COR-L47 (cell line): ENCODE measurements around the gene RIPOR3.
"Not testable (repeated sequence)": the region's sequence is repeated elsewhere in the genome, so short reads cannot be mapped to it uniquely, and the experiment has no call there.

ENCODE experiments used
- DNase-seq: peaks from one replicate; lab custom pipeline; 2025; lab: John Stamatoyannopoulos, UW

RIPOR3 gene

DNA sequence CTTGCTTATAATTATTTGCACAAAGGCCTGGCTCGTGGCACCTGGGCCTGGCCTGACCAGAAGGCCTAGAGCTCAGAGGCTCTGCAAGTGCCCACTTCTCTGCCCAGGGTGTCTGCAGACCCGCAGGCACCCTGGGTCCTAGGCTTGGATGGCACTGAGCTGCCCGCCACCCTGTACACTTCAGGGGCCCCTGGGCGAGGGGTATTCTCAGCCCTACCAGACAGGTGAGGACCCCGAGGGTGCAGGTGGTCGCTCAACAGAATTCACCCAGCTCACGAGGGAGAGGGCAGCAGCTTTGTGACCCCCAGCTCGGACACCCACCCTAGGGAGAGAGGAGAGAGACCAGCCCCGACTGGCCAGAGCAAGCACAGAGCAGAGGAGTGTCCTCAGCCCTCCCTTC lies 83.9 kb downstream of the RIPOR3 start:
- no peak for DNase-seq

DNA sequence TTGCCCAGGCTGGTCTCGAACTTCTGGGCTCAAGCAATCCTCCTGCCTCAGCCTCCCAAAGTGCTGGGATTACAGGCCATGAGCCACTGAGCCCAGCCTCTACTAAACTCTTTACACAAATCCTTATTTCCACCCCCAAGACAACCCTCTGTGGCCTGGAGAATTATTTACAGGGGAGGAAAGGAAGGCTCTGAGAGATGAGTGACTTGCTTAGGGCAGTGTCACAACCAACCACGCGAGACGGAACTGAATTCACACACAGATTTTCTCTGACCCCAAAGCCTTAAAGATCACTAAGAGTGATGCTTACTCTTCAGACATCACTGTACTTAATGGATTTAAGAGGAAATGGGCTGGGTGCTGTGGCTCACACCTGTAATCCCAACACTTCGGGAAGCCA lies 86.2 kb downstream of the RIPOR3 start:
- DNase-seq, result no peak

DNA sequence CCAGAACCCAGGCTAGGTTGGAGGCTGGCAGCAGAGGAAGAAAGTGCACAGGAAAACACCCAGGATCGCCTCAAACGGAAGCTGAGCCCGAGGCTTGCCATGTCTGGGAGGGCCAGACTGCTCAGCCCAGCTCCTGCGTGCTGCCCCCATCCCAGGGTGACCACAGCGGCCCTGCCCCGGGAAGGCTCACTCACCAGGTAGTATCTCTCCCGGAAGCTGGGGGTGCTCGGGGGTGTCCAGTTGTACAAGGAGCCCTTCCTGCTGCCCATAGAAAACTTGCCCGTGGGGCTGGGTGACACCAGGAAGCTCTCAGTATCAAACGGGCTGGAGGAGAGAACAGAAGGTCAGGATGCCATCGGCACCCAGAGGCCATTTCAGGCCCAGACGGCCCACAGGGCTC lies 86.9 kb downstream of the RIPOR3 start:
- DNase-seq, result no peak

DNA sequence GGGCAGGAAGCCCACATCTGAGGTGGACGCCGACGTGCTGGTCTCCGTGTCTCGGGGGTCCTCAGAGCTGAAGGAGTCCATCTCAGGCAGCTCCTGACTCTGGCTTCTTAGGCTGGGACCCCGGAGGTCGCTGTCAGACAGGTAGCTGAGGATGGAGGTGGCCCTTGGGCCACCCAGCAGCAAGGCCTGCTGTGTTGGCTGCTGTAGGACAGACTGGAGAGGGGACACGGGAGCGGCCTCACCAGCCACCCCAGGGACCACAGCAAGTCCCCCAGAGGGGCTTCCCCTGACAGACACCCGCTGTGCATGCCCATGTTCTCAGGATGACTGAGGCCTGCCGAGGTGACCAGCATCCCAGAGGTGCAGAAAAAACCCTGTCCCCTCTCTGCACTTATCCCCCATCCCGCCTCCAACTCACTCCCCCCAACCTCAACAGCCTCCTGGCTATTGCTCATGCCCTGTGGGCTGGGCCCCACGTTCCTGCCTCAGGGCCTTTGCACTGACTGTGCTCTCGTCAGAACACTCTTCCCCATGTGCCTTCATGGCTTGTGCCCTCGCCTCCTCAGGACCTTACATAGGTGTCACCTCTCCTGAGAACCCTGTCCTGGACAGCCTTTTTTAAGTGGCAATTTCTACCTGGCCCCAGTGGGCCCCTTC lies 88.8 kb downstream of the RIPOR3 start:
- no peak for DNase-seq

DNA sequence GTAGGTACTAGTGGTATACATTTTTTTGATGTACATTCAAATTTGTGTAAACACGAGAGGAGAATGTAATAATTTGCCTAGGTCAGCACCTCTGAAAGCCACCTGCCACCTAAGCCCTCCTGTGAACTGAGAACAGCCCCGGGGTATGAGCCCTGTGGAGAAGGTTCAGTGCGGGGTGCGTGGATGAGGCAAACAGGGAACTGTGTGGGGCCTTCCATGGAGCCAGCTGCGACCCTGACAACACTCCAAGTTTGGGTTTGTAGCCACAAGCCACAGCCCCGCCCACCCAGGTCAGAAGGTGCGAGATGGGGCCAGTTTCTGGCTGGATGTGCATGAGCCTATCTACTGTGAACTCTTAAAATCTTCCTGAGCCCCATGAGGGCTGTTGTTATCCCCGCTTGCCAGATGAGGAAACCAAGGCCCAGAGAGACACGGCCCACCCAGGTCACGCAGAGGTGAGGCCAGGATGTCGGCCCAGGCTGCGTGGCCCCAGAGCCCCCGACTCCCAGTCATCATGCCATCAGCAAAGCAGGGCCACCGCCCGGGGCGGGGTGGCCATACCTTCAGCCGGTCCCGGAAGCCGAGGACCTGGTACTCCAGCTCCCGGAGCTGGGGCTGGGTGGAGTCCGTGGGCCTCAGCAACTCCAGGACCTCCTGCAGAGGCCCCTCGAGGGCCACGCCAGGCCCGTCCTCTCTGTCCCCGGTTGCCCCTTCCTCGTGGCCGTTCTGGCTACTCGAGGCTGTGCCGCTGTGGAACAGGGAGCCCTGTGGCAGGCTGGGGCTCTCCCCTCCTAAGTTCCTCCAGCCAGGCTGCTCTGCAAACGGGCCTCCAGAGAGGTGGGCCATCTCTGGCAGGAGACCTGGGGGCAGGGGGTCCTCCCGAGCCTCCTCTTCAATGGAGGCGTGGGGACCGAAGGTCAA lies 89.6 kb downstream of the RIPOR3 start:
- DNase-seq, result no peak

DNA sequence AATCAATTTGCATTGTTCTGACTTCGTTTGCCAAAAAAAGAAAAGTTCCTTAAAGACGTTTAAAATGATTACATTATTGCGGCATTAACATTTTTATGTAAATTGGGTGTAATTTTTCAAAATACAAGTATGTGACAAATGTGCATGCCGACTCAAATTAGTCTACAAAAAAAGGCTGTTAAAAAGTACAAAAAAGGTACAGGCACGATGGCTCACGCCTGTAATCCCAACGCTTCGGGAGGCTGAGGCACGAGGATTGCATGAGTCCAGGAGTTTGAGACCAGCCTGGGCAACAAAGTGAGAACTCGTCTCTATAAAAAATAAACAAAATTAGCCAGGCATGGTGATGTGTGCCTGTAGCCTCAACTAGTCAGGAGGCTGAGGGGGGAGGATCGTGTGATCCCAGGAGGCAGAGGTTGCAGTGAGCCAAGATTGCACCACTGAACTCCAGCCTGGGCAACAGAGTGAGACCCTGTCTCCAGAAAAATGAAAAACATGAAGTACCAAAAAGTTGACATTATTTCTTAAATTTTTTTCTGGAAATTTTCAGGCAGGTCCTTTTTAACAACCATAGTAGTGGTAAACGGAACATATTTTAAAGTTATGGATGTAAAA lies 91.0 kb downstream of the RIPOR3 start:
- no peak for DNase-seq

DNA sequence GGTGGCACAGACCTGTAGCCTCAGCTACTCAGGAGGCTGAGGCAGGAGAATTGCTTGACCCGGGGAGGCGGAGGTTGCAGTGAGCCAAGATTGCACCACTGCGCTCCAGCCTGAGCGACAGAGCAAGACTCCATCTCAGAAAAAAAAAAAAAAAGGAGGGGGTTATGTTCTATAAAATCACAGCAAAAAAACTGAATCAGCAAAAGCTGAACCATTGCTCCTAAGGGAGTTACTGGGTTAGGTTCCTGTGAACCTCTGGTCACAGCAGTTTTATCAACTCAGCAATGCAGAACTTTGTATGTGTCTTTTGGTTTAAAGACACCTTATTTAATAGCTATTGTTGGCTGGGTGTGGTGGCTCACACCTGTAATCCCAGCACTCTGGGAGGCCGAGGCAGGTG lies 92.6 kb downstream of the RIPOR3 start:
- not testable (repeated sequence) for DNase-seq

DNA sequence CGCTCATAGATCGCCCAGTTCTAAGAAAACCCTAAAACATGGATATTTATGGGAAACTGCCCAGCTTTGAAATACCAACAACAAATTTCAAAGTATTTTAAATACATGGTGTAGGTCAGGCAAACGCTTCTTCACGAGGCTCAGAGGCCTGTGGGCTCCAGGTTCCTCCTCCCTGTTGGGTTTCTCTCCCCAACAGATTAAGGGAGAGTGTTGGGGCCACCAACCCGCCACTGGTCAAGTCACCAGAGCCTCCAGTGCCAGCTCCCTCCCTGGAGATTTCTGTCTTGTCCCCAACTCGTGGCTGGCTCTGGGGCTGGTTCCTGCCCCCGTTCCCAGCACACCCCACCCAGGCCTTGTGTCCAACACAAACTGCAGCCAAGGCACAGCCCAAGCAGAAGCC lies 93.3 kb downstream of the RIPOR3 start:
- no peak for DNase-seq

DNA sequence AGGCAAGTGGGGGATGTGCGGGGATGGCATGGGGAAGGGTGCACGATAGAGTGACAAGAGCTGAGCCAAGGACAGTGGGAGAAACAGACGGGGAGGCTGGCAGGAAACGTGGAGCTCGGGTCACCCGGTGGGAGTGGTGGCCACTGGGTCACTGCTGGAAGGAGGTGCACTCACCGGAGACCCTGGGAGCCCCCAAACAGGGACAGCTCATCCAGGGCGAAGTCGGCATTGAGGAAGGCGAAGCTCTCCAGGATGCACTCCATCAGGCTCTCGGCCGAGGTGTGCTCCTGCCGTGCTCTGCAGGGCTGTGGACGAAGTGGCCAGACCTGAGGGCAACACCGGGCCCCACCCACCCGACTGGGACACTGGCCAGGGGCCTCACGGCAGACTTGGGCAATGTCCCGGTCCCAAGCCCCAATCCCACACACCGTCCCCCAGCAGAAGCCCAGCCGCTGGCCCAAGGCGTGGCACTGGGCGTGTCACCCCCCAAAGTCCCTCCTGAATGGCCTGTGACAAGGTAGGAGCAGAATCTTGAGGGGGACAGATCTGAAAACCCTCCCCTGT lies 93.9 kb downstream of the RIPOR3 start:
- no peak for DNase-seq

DNA sequence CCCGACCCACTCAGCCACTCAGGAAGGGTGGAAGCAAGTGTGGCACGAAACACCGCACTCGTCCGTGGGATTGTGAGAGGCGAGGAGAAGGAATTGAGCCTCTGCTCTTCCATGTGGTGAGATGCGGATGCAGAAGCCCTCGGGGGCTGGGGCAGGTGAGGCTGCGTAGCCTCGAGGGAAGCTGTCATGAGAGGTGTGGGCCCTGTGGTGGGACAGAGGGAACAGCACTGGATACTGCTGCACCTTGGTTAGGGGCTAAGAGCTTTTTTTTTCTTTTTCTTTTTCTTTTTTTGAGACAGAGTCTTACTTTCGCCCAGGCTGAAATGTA lies 94.7 kb downstream of the RIPOR3 start:
- no peak for DNase-seq

DNA sequence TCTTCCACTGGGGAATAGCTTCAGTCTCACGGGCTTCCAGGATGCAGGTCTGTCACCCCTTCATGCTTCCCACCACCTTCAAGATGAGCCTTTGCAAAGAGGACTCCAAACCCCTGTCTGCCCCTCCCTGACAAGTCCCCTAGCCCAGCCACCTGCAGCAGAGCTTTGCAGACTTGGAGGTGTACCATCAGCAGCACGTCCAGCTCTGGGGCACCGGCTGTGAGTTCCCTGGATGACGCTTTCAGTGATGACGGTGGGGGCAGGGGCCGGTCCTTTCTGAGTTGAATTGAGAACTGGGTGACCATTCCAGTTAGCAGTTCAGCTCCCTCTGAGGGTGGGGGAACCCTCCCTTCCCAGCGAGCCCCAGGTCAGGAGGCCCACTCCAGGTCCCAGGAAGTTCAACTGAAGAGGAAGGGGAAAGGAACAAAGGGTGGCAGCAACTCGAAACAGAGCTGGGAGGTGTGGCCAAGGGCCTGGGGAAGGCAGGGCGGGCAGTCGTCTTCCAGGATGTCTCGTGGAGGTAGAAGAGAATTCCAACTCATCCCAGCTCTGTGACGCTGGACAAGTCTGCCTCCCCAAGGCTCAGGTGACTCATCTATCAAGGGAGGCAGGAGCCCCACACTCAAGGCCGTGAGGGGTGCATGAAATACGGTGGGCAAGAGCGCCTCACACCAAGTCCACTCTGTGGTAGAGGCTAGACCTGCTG lies 95.2 kb downstream of the RIPOR3 start:
- DNase-seq, result no peak

DNA sequence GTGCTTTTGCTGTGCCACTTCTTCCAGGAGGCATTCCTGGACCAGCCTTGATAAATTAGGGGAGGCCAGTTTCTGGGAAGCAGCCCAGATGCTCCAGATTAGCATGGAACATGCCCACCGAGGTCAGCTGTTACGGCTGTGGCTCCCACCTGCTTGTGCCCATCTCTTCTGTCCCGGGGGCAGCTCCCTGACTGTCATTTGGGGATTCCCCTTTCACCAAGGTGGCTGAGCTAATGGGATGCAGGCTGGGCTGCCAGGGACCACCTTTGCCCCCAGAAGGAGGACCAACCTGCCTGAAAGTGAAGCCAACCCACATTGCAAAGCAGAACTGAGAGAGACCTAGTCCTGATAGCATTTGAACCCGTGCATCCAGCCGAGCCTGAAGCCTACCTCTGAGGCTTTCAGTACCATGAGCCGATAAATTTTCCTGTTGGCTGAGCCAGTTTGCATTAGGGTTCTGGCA lies 95.9 kb downstream of the RIPOR3 start:
- DNase-seq, result no peak

DNA sequence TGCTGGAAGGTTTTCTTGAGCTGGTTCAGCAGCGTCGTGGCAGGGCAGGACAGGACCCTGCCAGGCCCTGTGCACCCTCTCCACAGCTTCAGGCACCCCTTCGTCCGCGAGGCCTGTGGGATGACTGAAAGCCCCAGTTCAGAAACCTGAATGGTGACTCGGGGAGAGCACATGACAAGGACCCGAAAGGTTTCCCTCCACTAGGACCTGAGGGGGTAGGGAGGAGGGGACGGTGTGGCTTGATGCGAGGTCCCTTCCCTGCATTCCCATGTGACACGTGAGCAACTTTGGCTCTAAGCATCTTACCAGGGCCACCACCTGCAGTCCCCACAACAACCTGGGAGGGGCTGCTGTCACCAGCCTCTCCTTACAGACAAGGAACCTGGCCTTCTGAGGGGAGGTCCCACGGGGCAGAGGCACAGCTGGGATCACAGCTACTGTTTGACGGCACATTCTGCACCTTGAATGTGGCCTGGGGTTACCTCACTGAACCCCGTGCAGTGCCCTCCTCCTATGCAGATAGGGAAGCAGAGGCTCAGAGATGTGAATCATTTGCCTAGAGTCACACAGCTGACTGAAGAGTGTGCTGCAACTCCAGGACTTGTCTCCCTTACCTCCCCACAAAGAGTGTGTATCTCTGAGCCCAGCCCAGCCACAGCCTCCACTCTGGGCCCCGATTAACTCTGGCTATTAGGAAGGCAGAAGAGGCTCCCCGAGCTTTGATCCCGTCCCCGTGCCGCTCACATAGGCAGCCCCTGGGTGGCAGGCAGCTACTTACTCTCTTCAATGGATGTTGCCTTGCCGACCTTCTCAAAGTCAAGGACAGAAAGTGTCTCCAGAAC lies 96.5 kb downstream of the RIPOR3 start:
- no peak for DNase-seq

DNA sequence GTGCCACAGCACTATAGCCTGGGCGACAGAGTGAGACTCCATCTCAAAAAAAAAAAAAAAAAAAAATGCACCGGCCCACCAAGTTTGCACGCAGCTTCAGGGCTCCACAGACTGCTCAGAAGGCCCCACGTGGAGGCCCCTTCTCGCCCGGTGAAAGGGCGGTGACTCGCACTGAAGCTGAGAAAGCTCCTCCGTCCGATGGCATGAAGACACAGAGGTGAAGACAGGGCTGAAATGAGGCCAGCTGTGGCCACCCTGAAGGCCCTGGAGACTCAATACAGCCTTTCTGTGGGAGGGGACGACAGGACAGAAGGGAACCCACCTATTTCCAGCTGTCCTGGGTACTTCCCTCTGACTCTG lies 97.1 kb downstream of the RIPOR3 start:
- no peak for DNase-seq

DNA sequence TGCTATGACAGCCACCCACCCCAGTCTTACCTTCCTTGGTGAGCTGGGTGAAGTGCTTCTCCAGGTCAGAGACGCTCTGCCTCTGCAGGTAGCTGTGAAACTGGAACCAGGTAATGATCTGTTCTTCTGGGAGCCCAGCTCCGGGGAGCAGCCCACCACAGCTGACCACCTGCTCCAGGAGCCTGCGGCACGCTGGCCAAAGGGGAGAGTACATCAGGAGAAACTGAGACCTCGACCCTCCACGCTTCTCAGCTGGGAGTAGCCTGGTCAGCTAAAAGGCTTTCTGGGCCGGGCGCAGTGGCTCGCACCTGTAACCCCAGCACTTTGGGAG lies 98.4 kb downstream of the RIPOR3 start:
- DNase-seq, result no peak

DNA sequence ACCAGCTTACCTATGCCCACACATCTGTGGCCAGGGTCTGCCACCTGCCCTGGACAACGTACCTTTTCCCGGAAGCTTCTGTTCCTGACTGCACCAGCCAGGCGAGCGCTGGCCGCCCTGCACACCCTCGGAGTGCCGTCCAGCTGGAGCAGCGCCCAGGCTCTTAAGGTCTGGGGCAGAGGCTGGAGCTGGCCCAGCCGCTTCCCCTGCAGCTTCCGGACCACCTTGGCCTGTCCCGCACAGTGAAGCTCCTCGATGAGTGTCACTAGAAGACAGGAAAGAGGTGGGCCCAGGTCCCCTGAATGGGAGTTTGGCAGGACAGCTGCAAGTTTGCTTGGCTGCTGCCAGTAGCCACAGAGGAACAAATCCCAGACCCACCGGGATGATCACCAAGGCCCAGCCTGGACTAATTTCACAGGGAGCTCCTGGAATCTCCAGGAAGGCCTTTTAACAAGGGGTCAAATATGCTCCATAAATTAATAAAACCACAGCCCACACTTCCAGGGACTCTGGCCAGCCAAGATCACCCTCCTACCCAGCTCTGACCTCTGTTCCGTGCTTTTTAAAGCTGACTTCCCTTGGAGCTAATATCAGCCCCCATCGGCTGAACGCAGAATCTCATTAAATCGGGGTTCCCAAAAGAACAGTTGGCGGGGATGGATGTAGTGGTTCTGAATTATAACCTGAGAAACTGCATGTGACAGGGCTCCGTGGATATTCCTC lies 98.9 kb downstream of the RIPOR3 start:
- no peak for DNase-seq

DNA sequence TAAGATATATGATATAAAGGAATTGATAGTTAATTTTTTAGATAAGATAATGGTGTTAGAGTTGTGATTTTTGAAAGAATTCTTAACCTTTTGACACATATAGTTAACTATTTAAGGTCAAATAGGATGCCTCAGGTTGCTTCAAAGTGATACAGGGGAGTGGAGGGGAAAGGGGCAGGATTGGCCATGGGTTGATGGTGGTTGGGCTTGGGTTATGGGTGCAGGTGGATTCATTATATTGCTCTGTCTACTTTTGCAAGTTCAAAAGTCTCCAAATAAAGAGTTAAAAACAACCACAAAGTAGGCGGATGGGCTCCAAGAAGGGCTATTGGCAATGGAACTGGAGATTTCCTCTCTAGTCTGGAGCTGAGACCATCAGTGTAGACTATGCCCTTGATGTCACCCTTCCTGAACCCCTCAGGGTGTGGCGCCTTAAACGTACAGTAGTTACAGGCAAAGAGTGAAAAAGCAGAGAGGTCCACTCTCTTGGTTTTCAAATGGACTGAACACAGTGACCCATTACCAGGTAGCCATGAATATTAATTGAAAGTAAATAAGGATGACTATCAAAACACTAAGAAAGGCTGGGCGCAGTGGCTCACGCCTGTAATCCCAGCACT lies 100.0 kb downstream of the RIPOR3 start:
- DNase-seq, result no peak

DNA sequence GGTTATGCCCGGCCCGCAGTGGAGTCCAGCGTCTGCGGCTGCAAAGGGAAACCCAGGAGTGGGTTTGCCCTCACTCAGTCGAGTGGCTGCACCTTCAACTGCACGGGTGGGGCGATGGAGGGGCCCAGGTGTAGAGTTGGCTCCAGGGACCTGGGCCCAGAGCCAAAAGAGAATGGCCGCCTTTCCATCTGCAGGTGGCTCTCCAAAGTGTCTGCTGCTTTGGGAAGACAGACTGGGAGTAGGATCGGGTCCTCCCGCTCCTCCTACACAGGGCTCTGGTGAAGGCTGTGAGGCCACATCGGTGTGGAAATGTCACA lies 101.0 kb downstream of the RIPOR3 start:
- no peak for DNase-seq

DNA sequence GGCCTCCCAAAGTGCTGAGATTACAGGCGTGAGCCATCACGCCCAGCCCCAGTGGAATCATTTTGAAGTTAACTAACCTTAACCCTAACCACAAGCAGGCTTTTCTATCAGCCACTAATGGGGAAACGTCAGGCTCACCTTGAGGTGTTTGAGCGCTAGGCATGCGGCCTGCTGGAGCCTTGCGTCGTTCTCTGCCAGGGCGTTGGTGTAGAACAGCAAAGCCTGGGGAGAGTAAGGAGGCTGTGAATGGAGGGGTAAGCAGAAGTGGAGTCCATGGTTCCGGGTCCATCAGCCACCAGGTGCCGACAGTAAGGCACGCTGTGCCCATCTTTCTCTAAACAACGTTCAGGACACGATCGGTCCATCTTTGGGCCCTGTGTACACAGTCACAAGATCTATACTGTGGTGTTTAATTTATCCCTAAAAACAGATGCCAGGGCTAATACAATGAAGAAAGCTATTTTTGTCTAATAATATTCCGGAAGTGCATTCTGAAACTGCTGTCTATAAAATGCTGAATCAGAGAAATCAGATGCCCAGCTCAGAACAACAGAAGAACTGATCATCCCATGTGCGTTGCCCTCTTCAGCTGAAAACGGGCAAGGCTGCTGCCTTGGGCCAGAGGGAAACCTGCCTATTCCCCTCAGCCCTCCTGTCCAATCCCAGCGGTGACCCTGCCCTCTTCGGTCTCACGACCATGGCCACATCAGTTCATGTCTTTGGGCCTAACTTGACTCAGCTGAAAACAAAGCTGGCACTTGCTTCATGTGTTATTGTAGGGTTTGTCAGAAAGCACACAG lies 101.6 kb downstream of the RIPOR3 start:
- DNase-seq, result no peak
